C4-2B (cell line): ENCODE data around the gene NMUR1.
"Not testable (repeated sequence)": the region's sequence is repeated elsewhere in the genome, so short reads cannot be mapped to it uniquely, and the experiment has no call there.

Experiments used
- ZFX ChIP-seq: fragments of 450-650 bp; IDR thresholded peaks from 2 replicates; pipeline ENCODE4 v1.6.1; 2017
- TF ChIP-seq, protein P1 (sequence below): fragments of 450-650 bp; conservative IDR thresholded peaks from 2 replicates; pipeline ENCODE4 v1.5.1; 2017; ENCODE audit warnings: mild to moderate bottlenecking

DNA sequence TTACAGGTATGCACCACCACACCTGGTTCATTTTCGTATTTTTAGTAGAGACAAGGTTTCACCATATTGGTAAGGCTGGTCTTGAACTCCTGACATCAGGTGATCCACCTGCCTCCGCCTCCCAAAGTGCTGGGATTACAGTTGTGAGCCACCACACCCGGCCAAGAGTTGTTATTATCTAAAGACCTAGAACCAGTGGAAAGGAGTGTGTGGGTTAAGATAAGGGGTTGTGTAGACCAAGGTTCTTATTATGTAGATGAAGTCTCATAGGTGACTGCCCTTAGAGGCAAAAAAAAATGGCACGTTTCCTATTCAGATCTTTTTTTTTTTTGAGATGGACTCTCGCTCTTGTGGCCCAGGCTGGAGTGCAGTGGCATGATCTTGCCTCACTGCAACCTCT is 40.7 kb upstream of the NMUR1 start:
- TF ChIP-seq, protein P1, sequence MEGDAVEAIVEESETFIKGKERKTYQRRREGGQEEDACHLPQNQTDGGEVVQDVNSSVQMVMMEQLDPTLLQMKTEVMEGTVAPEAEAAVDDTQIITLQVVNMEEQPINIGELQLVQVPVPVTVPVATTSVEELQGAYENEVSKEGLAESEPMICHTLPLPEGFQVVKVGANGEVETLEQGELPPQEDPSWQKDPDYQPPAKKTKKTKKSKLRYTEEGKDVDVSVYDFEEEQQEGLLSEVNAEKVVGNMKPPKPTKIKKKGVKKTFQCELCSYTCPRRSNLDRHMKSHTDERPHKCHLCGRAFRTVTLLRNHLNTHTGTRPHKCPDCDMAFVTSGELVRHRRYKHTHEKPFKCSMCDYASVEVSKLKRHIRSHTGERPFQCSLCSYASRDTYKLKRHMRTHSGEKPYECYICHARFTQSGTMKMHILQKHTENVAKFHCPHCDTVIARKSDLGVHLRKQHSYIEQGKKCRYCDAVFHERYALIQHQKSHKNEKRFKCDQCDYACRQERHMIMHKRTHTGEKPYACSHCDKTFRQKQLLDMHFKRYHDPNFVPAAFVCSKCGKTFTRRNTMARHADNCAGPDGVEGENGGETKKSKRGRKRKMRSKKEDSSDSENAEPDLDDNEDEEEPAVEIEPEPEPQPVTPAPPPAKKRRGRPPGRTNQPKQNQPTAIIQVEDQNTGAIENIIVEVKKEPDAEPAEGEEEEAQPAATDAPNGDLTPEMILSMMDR: not testable (repeated sequence)
- not testable (repeated sequence) for TF ChIP-seq ZFX
